HG03378 (cell line): Measurements from ENCODE around the gene GMFB.

Source experiments
- ATAC-seq: cut with Tn5 transposase; IDR thresholded peaks from one replicate; pipeline ENCODE4 v1.9.1; 2021; ENCODE audit warnings: mild to moderate bottlenecking, moderate library complexity; ENCODE audit not compliant: unreplicated experiment

GMFB gene

DNA sequence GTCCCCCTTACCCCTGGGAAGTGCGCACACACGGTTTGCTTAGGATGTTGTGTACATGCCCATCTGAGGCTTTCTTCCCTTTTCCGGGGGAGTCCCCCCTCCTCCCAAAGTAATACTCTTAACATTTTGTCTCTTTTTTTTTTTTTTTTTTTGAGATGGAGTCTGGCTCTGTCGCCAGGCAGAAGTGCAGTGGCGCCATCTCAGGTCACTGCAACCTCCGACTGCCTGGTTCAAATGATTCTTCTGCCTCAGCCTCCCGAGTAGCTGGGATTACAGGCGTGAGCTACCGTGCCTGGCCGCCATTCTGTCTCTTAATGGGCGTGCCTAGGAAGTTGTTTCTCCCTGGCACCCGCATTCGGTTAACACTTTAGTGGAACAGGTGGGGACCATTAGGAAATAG is 4.5 kb upstream of the GMFB start:
- ATAC-seq: no peak

DNA sequence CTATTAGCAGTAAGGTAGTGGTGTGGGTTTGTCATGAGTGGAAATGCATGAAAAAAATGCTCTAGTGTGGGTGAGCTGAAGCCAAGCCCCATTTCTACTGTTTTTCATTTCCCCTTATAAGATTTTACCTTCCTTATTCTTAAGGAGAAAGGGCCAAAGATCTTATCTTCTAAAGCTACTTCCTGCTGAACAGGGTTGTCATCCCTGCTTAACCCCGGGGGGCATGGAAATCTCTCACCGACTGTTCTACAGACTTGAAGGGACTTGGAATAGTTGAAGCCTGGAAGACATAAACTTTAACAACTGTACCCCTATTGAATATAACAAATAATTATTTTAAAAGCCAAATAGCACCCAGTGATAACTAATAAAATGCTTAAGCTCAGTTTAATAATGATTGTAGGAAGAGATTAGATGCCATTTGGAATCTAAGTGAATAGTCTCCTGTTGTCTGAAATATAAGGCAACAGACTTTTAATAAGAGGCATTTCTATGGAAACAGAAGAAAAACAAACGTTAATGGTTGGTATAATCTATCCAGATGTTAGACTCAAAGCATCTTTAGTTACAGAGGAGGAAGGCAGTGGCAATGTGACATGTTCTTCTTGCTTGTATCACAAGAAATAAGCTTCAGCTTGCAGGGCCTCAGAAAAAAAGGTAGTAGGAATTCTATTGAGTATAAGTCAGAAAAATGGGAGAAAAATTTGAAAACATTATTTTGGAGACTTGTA is 1.8 kb upstream of the GMFB start:
- ATAC-seq: no peak

DNA sequence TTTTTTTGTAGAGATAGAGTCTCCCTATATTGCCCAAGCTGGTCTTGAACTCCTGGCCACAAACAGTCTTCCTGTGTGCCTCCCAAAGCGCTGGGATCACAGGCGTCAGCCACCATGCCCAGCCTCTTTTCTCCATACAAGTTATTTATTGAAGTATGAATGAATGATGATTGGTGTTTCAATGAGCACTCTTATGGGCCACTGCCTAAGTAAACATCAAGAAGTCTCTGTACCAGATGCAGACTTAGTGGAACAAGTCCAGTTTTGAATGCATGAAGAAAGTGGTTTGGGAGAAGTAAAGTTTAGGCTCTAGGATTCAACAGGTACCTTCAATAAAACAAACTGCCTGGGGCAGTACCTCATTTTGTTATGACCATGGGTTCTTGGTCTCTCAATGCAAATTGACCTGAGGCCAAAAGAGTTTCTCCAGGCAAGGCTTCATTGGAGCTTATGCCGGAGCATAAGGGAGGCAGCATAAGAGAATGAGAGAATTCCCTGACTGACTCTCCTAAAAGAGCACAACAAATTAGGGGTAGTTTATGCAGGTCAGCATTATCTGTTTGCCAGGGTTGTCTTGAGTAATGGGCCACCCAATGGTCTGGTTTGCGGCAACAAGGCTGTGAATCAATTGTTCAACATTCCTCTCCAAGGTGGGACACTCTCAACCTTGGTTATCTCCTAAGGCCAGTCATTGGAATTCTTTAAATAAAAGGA is 1.1 kb upstream of the GMFB start:
- no peak for ATAC-seq

DNA sequence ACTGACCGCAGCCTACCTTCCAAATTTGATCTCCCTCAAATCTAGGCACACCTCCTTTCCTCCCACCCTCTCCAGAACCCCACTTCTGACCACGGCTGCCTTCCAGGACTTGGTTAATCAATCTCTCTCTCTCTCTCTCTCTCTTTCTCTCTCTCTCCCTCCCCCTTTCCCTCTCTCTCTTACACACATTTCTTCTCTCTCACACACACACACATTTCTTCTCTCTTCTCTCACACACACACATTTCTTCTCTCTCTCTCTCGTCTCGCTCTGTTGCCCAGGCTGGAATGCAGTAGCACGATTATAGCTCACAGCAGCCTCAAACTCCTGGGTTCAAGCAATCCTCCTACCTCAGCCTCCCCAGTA is 521 bp upstream of the GMFB start:
- ATAC-seq: no peak

DNA sequence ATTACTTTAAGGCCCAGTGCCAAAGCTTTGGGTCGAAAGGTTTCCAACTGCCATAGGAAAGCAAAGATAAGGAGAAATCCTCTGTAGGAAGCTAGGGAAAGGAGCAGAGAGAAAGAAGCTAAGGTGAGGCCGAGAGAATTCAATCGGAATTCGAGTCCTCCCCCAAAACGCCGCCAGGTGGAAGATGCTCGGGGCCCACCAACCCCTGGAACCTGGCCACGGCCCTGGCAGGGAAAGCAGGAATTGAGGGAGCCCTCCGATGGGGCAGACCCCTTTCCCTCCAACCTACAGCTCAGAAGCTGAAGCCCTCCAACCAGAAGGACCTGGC is 498 bp downstream of the GMFB start:
- no peak for ATAC-seq

DNA sequence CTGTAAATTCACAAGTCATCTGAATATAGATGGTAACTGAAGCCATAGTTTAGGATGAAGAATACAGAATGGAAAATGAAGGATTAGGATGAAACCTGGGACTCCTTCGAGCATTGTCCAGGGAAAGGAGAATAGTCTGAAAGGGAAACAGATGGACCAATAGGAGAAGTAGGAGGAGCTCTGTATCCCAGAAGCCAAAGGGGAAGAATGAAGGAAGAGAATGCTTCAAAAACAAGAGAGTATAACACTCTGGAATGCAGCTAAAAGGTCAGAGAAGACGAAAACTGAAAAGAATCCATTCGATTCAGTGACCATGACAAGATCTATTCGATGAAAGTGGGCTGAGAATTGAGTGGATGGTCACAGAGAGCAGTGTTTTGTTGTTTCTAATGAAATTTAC is 1.0 kb downstream of the GMFB start:
- ATAC-seq: no peak

DNA sequence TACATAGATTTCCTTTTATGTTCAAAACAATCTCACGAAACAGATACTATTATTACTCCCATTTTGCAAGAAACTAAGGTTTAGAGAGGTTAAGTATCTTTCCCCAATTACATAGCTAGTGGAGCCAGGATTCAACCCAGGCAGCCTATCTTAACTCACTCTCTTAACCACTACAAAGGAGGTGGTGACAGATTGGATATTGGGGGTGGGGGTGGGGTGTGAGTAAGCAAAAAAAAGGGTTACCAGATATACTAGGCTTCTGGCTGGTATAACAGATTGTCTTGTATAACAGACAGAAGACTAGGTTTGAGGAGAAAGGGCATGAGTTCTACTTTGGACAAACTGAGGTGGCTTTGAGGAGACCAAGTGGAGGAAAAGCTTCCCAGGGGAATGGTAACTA is 2.1 kb downstream of the GMFB start:
- ATAC-seq: no peak

DNA sequence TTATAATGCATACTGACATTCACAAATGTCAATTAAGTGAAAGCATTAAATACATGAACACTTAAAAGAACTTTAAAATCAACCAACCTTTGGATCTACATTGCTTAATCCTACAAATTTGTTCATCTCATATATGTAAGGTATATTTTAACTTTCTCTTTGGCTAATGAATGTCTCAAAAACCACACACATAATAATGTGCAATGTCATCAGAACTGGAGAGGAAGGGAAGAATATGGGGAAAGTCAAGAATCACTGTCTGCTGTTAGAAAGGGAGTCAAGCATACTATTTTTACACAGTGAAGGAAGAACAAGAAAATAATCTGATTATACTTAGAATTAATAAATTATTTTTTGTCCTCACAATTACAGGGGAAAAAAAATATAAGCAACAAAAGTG is 4.9 kb downstream of the GMFB start:
- no peak for ATAC-seq

DNA sequence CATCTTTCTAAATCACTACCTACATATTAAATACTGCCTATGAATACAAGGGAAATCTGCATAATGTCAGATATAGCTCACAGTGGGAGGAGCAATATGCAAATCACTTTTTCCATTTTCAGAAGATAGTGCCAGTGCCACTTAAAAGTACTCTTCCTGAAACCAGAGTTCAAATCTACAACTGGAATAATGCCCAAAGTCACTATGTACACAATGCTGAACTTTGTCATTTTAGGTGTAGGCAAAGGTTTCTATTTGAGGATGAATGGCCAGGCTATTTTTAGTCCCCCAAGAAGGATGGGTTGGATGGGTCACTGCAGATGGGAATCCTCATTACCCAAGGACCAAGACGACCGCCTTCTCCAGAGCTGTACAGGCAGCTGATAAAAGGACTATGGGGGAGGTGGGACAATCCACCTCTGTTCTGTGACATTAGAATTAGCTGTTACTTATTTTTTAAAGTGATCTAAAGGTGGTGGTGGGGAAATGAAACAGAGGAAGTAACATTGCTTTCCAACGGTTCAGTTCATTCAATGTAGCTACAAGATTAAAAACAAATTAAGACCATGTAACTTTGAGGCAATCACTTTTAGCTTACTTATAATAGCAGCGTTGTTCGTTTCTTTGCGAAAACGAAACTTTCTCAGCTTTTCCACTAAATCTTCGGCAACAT is 5.6 kb downstream of the GMFB start:
- no peak for ATAC-seq

DNA sequence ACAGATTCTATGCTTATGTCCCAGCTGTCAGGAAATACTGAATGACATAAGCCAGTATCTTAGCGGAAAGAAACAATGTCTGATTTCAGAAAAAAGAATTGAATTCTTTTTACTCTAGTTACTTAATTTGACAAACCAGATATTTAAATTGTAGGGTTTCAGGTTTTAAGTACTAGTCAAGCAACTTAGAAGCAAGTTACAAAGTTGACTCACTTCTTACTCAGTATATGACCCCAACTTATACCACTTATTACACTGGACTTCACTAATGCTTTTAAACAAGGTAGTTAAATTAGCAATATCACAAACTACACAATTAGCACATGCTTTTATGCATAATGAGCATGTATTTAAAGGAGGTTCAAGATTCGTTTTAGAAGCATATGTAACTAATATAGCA is 7.1 kb downstream of the GMFB start:
- ATAC-seq: no peak

DNA sequence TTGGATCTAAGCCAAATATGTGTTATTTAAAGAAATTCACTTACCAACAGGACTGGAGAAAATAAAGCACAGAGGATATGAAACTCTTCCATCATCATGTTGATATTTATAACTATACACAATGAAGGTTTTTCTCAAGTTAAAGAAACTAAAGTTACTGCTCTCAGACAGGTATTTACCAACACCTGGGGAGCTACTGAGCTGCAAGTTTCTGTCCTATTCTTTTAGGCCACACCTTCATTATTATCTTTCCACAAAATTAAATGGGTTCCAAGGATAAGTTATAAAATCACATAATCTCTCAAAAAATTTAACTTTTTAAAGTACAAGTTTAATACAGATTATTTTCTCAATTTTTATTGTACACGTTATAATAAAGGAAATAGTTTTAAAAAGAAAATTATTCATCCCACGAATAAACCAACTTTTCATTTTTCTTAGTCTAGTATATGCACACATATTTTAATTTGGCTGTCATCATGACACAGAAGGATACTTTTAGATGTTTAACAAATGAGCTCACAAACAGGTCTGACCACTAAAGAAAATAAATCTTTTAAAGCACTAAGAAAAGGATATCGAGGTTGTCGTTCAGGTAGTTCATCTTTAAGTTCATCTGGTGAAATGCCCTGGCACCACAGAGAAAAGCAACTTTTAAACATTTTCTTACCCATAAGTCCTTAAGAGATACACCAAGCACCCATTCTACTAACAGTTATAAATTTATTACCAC is 7.8 kb downstream of the GMFB start:
- no peak for ATAC-seq

DNA sequence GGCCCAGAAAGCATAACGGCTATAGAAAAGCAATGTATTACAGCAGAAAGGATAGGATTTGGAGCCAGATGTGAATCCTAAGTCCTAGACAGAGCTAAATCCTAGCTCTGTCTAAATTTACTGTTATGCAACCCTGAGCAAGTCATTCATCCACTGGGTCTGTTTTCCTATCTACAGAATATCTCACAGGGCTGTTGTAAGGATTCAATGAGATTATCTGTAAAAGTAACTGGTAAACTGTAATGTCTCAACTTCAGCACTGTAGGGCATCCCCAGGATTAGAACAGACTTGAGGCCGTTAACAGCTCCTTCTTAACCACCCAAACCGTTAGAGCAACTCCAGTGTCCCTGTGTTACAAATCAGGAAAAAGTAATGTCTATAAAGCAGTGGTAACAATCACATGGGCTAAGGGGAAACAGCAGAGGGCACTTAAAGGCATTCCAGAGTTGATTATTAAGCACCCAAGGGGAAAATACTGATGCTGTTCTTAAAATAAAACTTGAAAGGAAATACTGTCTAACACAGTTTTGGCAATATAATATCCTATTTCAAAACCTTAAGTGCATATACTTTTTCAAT is 10.1 kb downstream of the GMFB start:
- ATAC-seq: no peak

DNA sequence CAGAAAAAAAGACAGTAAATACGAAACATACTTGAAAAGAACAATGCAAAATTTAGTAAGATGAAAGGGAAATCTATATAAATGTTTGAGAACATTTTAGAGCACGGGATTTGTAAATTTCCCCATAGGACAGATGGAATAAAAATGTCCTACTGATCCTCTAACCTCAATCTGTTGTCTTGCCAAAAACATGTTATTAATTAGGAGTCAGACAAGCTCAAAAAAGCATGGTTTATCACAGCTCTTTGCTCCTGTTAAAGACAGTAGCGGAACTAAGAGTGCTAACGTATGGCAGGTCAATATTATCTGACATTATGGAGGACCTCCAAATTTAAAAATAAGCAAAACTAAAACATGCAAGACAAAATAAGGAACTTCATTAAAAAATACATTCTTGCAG is 12.9 kb downstream of the GMFB start:
- no peak for ATAC-seq

DNA sequence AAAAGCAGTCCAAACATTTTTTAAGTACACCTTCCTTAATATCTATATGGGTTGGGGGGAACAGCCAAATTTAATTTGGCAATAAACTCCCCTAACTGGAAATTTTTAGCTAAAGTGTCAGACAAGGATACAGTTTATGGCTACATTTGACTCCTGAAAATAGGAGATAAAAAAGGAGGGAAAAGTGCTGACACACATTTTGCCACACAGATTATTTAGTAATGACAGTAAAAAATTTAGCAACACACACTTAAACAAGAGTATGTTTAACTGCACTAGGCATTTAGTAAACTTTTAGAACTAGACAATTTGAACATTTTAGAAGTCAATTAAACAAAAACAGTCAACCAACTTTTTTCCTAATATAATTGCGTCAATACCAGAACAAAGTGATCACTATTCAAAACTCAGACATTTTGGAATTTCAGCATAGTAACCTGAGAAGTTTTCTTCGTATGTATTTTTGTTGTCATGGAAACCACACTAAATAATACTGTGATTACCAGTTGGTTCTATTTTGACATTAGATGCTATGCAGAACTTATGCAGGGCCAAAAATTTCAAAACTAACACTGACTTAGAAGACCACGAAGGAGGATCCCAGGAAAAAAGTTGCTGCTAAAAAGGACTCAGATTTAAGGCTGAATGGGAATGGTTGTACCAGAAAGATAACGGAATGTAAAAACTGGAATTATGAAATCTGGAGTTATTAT is 13.4 kb downstream of the GMFB start:
- ATAC-seq: no peak

DNA sequence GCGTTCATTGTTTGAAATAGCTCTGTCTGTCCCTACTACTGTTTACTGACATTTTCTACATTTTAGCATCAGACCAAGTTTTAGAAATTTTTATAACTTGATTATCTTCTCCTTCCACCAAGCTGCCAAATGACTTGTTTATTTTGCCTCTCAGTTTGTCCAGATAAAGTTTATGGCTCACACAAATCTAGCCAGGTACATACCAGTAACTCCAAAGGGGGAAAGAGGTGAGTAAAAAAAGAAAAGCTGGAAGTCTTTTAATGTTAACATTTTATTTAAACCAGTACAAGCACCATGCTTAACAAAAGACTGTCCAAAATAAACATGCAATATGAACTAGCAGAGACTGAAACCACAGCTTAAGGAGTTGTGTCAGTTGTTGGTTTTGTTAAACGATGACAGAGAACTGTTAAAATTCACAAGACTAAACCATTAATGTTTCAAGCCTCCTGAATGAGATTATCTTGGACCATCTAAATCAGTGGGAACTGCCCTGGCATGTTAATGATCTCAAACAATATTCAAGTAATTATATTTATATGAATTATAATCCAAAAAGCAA is 14.5 kb downstream of the GMFB start:
- ATAC-seq: no peak

DNA sequence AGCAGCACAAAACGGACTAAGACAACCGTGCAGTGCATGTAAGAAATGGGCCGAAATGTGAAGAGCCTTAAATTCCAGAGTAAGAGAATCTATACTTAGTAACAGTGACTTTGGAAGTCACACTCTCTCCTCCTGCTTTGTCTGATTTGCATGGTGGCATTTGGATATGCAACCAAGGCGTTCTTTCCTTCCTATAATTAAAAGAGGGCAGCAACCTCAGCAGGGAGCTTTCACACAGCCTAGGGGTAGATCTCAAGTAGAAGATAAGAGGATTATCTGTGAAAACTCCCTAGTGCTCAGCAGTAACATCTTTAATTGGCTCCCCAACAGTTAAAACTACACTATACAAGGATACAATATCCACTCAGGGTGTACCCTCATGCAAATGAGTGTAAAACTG is 16.5 kb downstream of the GMFB start:
- no peak for ATAC-seq

DNA sequence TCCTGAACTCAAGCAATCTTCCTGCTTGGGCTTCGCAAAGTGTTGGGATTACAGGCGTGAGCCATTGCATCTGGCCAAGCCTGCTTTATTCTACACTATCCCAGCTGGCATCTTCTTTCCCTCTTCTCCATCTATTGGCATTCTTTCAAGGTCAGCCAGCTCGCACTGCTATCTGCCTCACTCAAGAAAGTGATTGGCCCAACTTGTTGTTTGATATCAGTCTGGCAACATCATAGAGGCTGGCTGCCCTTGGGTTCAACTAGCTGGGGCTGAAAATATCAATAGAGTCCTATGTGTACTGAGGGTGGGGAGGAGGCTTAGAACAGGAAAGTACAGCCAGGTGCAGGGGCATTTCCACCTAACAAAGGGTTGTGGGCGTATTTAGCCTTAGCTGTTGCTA is 17.1 kb downstream of the GMFB start:
- ATAC-seq: no peak

DNA sequence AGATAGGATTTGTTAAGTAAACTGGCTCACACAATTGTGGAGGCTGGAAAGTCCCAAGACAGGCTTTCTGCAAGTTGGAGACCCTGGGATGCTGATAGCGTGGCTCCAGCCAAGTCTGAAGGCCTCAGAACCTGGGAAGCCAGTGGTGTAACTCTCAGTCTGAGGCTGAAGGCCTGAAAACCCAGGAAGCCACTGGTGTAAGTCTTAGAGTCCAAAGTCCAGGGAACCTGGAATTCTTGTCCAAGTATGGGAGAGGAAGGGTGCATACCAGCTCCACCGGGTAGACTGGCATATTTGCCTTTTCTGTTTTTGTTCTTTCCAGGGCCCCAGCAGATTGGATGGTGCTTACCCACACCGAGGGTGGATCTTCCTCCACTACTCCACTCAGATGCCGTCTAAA is 18.1 kb downstream of the GMFB start:
- no peak for ATAC-seq

DNA sequence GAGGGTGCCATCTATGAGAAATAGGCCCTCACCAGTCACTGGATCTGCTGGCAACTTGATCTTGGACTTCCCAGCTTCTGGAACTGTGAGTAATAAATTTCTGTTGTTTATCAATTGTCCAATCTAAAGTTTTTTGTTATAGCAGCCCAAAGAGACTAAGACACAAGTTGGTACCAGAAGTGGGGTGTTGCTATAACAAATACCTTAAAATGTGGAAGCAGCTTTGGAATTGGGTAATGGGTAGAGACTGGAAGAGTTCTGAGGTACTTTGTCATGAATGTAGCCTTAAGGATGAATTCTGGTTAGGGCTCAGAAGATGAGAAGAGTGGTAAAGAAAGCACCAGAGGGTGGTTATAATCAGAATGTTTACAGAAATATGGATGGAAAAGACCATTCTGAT is 21.5 kb downstream of the GMFB start:
- ATAC-seq: no peak

DNA sequence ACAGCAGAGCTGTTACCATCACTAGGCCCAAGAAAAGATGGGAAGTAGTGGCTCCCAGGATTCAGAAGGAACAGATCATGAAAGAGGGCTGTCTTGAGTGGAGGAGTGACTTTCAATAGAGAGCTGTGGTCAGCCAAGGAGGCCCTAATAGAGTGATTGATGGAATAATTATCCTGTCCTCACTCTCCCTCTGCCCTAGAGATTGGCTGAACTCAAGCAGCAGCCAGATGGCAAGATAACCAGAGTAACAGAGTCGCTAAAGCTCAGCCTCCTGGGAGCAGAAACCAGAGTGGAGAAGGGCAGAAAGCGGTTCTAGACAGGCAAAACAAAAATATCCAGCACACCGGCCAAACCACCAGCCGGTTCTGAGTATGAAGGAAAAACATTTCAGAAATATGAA is 23.1 kb downstream of the GMFB start:
- no peak for ATAC-seq

DNA sequence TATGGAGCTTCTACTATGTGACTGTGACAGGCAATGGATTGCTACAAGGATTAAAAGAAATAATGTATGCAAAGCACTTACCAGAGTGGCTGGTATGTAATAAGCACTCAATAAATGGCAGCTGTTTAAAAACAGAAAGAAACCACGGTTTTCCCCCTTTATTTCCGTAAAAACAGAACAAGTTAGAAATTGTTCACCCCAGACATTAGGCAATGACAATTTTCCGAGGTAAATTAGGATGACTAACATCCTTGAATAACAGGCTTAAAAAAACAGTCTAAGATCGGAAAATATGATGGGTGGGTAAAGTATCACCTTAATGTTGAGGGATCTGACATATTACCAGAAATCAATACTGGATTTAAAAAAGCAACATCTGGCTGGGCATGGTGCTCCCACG is 26.7 kb downstream of the GMFB start:
- ATAC-seq: no peak
